Stimulated activated CD4-positive, alpha-beta T cell treated with anti-CD3 and anti-CD28 coated beads, Interleukin-15, amount 100 ng/mL, for 1 hour (primary cell): ENCODE results near the gene DGKH.

ENCODE experiments used
- DNase-seq, 2 donors: peaks; one replicate each; pipeline ENCODE4 v3.0.0-alpha.2; 2020; ENCODE audit warnings: low read depth in 1 of 2, low spot score in 1 of 2

Gene DGKH

GRCh38 chr13:42048342-42048683, at the start of gene DGKH:
TSS of gene DGKH (plus strand) at chr13:42048648. CDS start at chr13:42048774, 126 bp downstream.
- no peak for DNase-seq

DNA sequence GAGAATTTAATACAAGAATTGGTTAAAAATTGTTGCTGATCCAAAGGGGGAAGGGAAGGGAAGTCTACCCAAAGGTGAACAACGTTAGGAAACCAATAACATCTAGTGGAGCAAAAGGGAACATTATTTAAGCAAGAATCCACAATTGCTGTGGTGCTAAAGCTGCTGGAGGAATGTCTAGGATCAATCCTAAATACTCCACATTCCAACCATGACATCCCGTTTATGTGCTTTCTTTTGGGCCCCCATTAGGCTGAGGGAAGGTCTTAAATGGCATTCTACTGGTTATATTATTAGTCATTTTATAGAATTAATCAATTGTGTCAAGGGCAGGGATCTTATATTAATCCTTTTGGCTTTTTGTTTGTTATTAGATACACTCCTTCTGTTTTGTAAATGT, 47.6 kb upstream of the DGKH start:
- no peak for DNase-seq

- no peak for DNase-seq
These were observed 46.9 kb upstream of the DGKH start for GRCh38 chr13:42001580-42001979.

- DNase-seq = no peak
These were observed 46.4 kb upstream of the DGKH start for GRCh38 chr13:42002066-42002465.

DNA sequence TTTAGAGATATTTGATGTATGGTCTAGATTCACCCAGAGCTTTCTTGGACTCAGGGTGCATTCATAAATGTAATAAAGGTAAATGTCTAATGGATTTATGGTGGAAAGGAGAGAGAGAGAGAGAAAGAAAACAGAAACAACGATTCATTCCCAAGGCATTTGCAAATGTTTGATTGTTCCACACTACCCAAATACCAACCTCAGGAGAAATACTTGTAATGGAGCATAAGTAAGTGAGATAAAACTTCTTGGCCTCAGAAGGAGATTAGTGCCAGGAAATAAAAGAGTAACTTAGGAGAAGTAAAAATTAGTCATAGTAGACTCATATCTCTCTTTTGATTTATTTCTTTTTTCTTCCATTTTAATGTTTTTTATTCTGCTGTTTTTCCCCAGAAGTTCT, 40.6 kb upstream of the DGKH start:
- no peak for DNase-seq

GRCh38 chr13:42009057-42009456, 39.4 kb upstream of the DGKH start:
- no peak for DNase-seq

DNA sequence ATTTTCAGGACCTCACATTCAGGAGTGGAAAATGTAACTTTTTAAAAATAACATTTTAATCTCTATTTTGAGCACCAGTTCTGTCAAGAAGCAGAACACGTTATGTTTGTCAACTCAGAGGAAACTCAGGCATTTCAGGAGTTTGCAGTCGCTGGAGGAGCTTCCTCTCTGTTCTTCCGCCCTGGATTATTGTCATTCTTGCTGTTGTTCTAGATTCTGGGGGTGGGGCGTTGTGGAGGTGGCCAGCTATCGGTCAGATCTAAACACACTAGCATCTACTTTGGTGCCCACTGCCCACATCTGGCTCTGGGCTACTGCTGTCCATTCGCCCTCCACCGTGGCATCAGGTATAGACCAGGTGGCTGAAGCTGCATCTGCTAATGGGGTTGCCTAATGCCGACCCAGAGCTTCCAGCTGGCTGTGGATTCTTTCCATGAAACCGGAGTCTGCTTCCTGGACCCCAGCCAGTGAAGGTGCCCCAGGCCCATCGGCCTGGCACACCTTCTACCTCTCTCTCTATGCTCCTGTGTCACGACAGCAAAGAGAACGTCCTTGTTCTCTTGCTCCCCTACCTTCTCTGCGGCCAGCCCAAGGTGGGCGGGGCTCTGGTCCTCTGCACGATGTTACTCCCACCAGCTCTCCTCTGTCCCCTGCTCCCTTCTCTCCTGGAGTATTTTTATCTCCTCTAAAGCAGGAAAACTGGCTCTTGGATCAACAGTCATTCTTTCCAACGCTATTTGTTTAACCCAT, 36.7 kb upstream of the DGKH start:
- no peak for DNase-seq

GRCh38 chr13:42014119-42014518, 34.3 kb upstream of the DGKH start:
- no peak for DNase-seq

DNA sequence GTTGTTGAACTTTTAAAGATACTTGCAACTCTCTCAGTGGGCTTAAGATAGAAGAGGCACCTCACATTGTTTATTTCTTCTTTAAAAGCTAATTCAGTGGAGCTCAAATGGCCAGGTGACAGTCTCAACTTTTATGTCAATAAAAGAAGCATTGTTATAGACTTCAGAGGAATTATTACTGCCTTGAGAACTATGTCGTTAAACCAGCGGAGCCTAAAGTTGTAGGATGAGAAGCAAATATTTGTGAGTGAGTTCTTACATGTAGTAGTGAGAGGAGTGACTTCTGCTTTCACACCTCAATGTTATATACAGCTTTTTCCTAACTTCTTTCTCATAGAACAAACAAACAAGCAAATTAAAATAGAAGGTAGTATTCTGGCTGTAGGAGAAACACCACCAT, 31.2 kb upstream of the DGKH start:
- no peak for DNase-seq

GRCh38 chr13:42021851-42022250, 26.6 kb upstream of the DGKH start:
- no peak for DNase-seq

DNA sequence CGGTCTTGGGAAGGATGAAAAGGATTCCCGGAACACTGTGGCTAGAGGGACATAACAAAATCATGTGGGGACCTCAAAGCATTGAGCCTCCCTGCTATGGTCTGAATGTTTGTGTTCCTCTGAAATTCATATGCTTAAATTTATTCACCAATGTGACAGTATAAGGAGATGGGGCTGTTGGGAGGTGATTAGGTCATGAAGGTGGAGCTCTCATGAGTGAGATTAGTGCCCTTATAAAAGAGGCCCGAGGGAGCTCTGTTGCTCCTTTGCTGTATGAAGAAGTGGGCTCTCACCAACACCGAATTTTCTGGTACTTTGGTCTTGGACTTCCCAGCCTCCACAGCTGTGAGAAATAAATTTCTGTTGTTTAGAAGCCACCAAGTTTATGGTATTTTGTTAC, 26.1 kb upstream of the DGKH start:
- no peak for DNase-seq

GRCh38 chr13:42022796-42023493, 25.5 kb upstream of the DGKH start:
- no peak for DNase-seq

DNA sequence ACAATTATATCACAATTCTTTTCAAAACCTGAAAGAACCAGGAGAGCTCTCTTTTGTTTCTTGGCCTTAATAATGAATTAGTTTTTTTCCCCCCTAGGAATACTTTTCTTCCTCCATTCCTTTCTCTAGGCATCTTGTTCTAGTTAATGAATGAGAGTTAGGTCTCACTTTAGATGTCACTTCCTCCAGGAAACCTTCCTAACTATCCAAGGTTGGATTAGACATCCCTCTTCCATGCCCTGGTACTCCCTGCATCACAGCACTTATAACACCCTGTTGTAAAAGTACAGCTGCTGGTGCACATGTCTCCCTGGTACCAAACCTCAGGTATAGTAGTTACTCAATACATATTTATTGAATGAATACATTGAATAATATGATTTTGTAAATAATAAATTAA, 21.2 kb upstream of the DGKH start:
- no peak for DNase-seq

GRCh38 chr13:42028113-42028799, 20.2 kb upstream of the DGKH start:
- DNase-seq = no peak

DNA sequence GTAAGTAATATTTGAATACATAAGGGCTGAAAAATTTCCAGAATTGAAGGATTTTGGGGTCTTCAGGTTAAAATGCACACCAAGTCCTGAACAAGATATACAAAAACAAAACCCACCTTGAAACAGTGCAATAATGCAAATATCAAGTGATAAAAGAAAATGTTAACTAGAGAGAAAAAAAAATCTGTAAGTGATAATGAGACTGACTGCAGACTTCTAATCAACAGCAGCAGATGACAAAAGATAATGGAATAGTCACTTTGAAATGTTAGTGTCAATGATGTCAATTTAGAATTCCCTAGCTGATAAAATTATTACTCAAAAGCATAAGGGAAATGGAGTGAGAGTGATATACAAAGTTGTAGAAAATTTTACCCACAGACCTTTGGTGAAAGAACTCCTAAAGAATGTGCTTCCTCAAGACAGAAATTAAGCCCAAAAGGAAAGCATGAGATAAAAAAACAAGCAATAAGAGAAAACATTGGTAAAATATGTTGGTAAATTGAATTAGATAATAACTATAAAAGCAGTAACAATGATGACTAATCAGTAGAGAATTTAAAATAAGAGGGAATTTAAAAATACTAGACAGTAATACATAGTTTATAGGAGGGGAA, 12.4 kb upstream of the DGKH start:
- DNase-seq = no peak

DNA sequence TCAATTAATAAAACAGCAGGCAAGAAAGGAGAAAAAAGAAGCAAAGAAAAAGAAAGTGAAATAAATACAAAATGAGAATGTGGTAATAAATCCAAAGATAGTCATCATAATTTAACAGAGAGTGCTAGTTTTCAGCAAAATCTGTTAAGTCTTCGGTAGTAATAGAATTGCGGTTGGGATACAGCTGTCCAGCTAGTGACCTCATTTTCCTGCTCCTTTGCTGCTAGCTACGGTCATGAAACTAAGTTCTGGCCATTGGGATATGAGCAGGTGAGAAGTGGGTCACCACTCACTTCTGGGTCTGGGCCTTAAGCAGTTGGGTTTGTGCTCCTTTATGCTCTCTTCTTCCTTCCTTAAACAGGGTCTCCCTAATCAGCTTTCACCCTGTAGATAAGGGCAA, 11.7 kb upstream of the DGKH start:
- no peak for DNase-seq

DNA sequence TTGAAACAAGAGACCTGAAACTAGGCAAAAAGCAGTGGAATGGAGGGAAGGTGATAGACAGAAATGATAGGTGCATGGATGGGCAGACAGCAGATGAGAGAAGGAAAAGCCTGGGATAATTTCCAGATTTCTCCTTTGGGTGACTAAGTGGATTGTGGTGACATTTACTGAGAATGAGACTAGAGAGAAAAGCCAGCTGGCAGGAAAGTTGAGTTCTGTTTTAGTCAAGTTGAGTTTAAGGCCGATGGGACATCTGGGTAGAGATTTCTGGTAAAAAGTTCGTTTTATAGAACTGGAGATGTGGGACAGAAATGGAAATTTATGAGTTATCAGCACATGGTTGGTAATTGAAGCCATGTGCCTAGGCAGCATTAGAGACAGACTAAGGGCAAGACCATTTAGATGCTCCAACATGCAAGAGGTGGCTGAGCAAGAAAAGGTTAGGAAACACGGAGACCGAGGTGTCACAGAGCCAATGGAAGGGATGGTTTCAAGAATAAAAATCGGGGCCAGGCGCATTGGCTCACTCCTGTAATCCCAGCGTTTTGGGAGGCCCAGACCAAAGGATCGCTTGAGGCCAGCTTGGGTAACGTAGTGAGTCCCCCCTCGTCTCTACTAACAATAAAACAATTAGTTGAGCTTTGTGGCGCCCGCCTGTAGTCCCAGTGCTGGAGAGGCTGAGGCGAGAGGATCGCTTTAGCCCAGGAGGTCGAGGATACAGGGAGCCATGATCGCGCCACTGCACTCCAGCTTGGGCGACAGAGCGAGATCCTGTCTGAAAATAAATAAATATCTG, 9.6 kb upstream of the DGKH start:
- no peak for DNase-seq

GRCh38 chr13:42039457-42039945, 8.9 kb upstream of the DGKH start:
- no peak for DNase-seq

DNA sequence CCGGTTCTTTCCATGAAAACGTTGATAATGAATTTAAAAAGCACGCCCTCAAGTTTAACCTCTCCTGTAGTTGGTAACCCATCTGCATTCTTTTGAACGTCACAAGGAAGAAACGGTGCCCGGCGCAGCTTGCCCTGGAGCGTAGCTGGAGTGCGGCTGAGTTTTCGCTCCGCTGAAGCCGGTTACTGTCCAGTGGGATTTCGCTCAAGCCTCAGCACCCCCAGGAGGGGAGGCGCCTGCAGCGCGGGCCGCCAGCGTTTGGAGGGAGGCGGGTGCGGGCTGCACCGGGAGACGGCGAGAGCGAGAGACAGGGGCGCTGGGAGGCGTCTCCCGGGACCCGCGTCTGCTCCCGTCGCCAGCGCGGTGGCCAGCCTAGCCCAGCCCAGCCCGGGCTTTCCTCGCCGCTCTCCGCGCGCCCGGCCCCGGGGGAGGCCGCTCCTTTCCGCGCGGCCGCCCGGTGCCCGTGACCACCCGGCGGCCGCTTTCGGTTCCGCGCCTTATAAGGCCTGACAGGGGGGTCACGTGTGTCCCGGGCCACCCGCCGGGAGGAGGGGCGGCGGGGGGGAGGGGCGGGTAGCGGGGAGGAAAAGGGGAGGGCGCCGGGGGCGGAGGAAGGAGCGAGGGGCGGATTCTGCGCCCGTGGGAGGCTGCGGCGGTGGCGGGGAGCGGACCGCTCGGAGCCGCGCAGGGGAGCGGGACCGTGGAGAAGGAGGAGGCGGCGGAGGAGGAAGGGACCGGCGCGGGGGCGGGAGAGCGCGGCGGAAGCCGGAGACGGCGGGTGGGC, 8.3 kb upstream of the DGKH start:
- peak; percentile 81 to 82 for DNase-seq

- no peak for DNase-seq
These were observed 7.8 kb upstream of the DGKH start for GRCh38 chr13:42040730-42041010.
